GM23248 (cell line): ENCODE measurements around the gene PON3.

Source experiments
- EZH2 ChIP-seq: fragments of 200-600 bp; sonication (generic); IDR thresholded peaks from 2 replicates; pipeline ENCODE4 v1.6.1; 2018; ENCODE audit warnings: antibody characterized with exemption, mild to moderate bottlenecking; ENCODE audit not compliant: insufficient read depth, poor library complexity, severe bottlenecking
- EZH2phosphoT487 ChIP-seq: fragments of 200-600 bp; sonication (generic); IDR thresholded peaks from 2 replicates; pipeline ENCODE4 v1.6.1; 2018; ENCODE audit warnings: antibody characterized with exemption, moderate library complexity, mild to moderate bottlenecking, low read depth; ENCODE audit not compliant: insufficient read depth

DNA sequence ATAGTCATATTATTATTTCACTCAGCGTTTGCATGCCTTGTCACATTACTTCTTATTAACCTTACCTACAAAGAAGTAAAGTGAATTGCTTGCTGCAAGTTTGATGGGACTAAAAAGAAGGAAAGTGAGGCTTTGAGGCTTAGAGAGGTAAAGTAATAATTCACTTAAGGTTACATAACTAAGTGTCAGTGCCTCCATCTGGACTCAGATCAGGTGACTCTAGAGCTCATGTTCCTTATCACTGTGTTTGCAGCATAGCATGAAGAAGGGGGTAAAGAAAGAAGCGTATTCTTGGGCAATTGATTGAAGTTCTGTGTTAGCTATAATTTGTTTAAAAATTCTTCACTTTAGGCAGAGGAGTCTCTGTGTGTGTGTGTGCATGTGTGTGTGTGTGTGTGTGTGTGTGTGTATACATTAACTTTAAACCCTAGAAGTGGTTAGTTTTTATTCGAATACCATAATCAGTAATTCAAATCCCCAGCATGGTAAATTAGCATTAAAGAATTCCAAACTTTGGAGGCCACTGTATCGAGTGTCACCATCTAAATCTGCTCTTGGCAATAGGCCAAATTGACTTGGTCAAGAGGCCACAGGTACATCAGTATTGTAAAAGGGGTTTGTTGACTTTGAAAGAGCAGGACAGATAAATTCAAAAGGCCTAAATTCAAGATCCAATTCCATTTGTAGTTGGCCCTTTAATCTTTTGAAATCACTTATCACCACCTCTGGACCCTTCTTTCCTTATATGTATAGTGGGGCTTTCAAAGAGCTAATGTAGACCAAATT lies 2.2 kb upstream of the PON3 start:
- TF ChIP-seq EZH2phosphoT487 (no peak), EZH2 (no peak)
